Hepatocyte (in vitro differentiated cells): ENCODE measurements around the gene COBL. TPM values are rescaled to one million over a fixed set of nuclear protein-coding genes. Genes with fewer than 3 reads are reported as not detected.

Experiments
- DNase-seq: peaks from one replicate; pipeline ENCODE4 v3.0.0-alpha.2; 2016; ENCODE audit warnings: low spot score
- H2AFZ ChIP-seq: fragments of 200-600 bp; sonication (generic); 2 replicates; pipeline ENCODE4 v1.6.0; 2016; ENCODE audit warnings: antibody characterized with exemption, mild to moderate bottlenecking
- H3K27ac ChIP-seq: fragments of 200-600 bp; sonication (generic); 2 replicates; pipeline ENCODE4 v1.5.1; 2016; ENCODE audit warnings: mild to moderate bottlenecking
- H3K27me3 ChIP-seq: fragments of 200-600 bp; sonication (generic); 2 replicates; pipeline ENCODE4 v1.6.1; 2016
- H3K36me3 ChIP-seq: fragments of 200-600 bp; sonication (generic); replicated peaks from 2 replicates; pipeline ENCODE4 v1.5.1; 2016; ENCODE audit warnings: low read depth; ENCODE audit not compliant: insufficient read depth
- H3K4me1 ChIP-seq: fragments of 200-600 bp; sonication (generic); 2 replicates; pipeline ENCODE4 v1.5.1; 2016; ENCODE audit warnings: mild to moderate bottlenecking, moderate library complexity; ENCODE audit not compliant: insufficient read depth
- H3K4me2 ChIP-seq: fragments of 200-600 bp; sonication (generic); 2 replicates; pipeline ENCODE4 v1.6.0; 2016
- H3K4me3 ChIP-seq: fragments of 200-600 bp; sonication (generic); 2 replicates; pipeline ENCODE4 v1.5.1; 2016; ENCODE audit warnings: mild to moderate bottlenecking
- H3K79me2 ChIP-seq: fragments of 200-600 bp; sonication (generic); 2 replicates; pipeline ENCODE4 v1.6.0; 2017; ENCODE audit warnings: mild to moderate bottlenecking
- H3K9me2 ChIP-seq: fragments of 200-600 bp; sonication (generic); replicated peaks from 2 replicates; pipeline ENCODE4 v1.6.0; 2017; ENCODE audit warnings: mild to moderate bottlenecking; ENCODE audit not compliant: insufficient read depth
- H3K9me3 ChIP-seq: fragments of 200-600 bp; sonication (generic); 2 replicates; pipeline ENCODE4 v1.5.1; 2016; ENCODE audit warnings: low read depth, mild to moderate bottlenecking
- H4K20me1 ChIP-seq: fragments of 200-600 bp; sonication (generic); 2 replicates; pipeline ENCODE4 v1.6.0; 2016; ENCODE audit warnings: mild to moderate bottlenecking; ENCODE audit not compliant: insufficient read depth, poor library complexity, severe bottlenecking
- CTCF ChIP-seq: fragments of 200-600 bp; sonication (generic); IDR thresholded peaks from 2 replicates; pipeline ENCODE4 v1.5.1; 2016; ENCODE audit warnings: antibody characterized with exemption, mild to moderate bottlenecking; ENCODE audit not compliant: poor library complexity
- EZH2 ChIP-seq: fragments of 200-600 bp; sonication (generic); IDR thresholded peaks from 2 replicates; pipeline ENCODE4 v1.6.1; 2016; ENCODE audit warnings: antibody characterized with exemption, mild to moderate bottlenecking, borderline replicate concordance
- EZH2phosphoT487 ChIP-seq: fragments of 200-600 bp; sonication (generic); IDR thresholded peaks from one replicate; pipeline ENCODE4 v1.6.1; 2018; ENCODE audit warnings: antibody characterized with exemption, mild to moderate bottlenecking, low read depth, moderate library complexity; ENCODE audit not compliant: unreplicated experiment, severe bottlenecking
- WGBS: methylation state at CpG from one replicate; pipeline ENCODE4 v1.1.6; 2016; ENCODE audit warnings: low lambda C conversion rate; ENCODE audit errors: missing lambda C conversion rate; 5-methylcytosine and 5-hydroxymethylcytosine counted together
- polyA plus RNA-seq: library from polyadenylated mRNA; unstranded; fragments of >200 nt; fragmentation: Nextera tagmentation; extraction: Ambion mirVana; gene quantifications from 2 replicates; pipeline ENCODE4 v1.2.1, GENCODE V29; 2016
- total RNA-seq: library from RNA; depleted of rRNA; stranded (reverse); fragments of >200 nt; gene quantifications from 2 replicates; pipeline ENCODE4 v1.2.3, GENCODE V29; 2014

The COBL gene
- total and polyA plus RNA-seq, 2 experiments from 2014 or later: 7.8 to 20.5 TPM

GRCh38 chr7:50976064-50976463 lies 340.5 kb downstream of the COBL start:
- Histone ChIP-seq H3K79me2 (no peaks in the 10 kb centered on the region), H2AFZ (no peak overlapping the region), H3K4me1 (no peaks in the 10 kb centered on the region), H3K9me2 (no peaks in the 10 kb centered on the region), H3K4me2 (no peak overlapping the region), H4K20me1 (no peaks in the 10 kb centered on the region), H3K36me3 (no peaks in the 10 kb centered on the region), H3K9me3 (no peaks in the 10 kb centered on the region), H3K27ac (no peak overlapping the region), H3K27me3 (no peaks in the 10 kb centered on the region), H3K4me3 (no peak overlapping the region)
- no peak for TF ChIP-seq EZH2
- no peak for TF ChIP-seq EZH2phosphoT487
- TF ChIP-seq CTCF: no peak
- no peak for DNase-seq
- WGBS: 92% methylated on average over 4 of the region's 4 CpGs

GRCh38 chr7:50974240-50974639 lies 342.4 kb downstream of the COBL start:
- H3K9me3 ChIP-seq: no peaks in the 10 kb centered on the region
- H3K36me3 ChIP-seq: no peaks in the 10 kb centered on the region
- H3K4me3 ChIP-seq: no peak overlapping the region
- DNase-seq: no peak
- no peaks in the 10 kb centered on the region for H3K9me2 ChIP-seq
- H4K20me1 ChIP-seq: no peaks in the 10 kb centered on the region
- no peak overlapping the region for H3K27ac ChIP-seq
- no peaks in the 10 kb centered on the region for H3K27me3 ChIP-seq
- H3K4me1 ChIP-seq: no peaks in the 10 kb centered on the region
- no peak overlapping the region for H3K4me2 ChIP-seq
- no peak overlapping the region for H2AFZ ChIP-seq
- TF ChIP-seq CTCF (no peak), EZH2phosphoT487 (no peak), EZH2 (no peak)
- H3K79me2 ChIP-seq: no peaks in the 10 kb centered on the region
- WGBS: 79% methylated on average over 5 of the region's 5 CpGs

- Histone ChIP-seq H3K4me2 (no peak overlapping the region), H2AFZ (no peak overlapping the region), H3K9me2 (no peaks in the 10 kb centered on the region), H3K4me1 (no peaks in the 10 kb centered on the region), H3K79me2 (no peaks in the 10 kb centered on the region), H3K27ac (no peak overlapping the region), H3K36me3 (no peaks in the 10 kb centered on the region), H3K27me3 (no peaks in the 10 kb centered on the region), H3K4me3 (no peak overlapping the region), H4K20me1 (no peaks in the 10 kb centered on the region), H3K9me3 (no peaks in the 10 kb centered on the region)
- DNase-seq: no peak
- no peak for TF ChIP-seq CTCF
- no peak for TF ChIP-seq EZH2
- no peak for TF ChIP-seq EZH2phosphoT487
- WGBS: 90% methylated on average over 6 of the region's 6 CpGs
These were observed 342.8 kb downstream of the COBL start for GRCh38 chr7:50973814-50974213.

GRCh38 chr7:50970092-50970491 lies 346.5 kb downstream of the COBL start:
- DNase-seq: no peak
- WGBS: 84% methylated on average over 7 of the region's 7 CpGs
- H3K27ac ChIP-seq: no peak overlapping the region
- H4K20me1 ChIP-seq: no peaks in the 10 kb centered on the region
- H2AFZ ChIP-seq: no peak overlapping the region
- H3K79me2 ChIP-seq: no peaks in the 10 kb centered on the region
- H3K4me2 ChIP-seq: no peak overlapping the region
- H3K9me2 ChIP-seq: no peaks in the 10 kb centered on the region
- TF ChIP-seq CTCF (no peak), EZH2 (no peak), EZH2phosphoT487 (no peak)
- H3K9me3 ChIP-seq: peaks cover 8% of the 10 kb centered on the region
- no peaks in the 10 kb centered on the region for H3K36me3 ChIP-seq
- no peaks in the 10 kb centered on the region for H3K4me1 ChIP-seq
- no peaks in the 10 kb centered on the region for H3K27me3 ChIP-seq
- H3K4me3 ChIP-seq: no peak overlapping the region
